ENCODE measurements around the gene TSPYL1.

GRCh38 chr6:116292553-116292952, 12.8 kb upstream of the TSPYL1 start:
- TF ChIP-seq CTCF (IDR thresholded peaks at IDR 0.05), result no peak
- TF ChIP-seq POLR2A (IDR thresholded peaks at IDR 0.05), result no peak

Data from thyroid gland (tissue), 4 donors.